Caki2 (cell line): ENCODE results near the gene FAM131B. TPM values are rescaled to one million over a fixed set of nuclear protein-coding genes. Genes with fewer than 3 reads are reported as not detected.
A peak's percentile ranks its signal among the peaks of the same experiment; 100 is the strongest.

Source experiments
- DNase-seq: peaks from one replicate; pipeline ENCODE4 v3.0.0-alpha.2; 2015; ENCODE audit warnings: low read depth
- in situ Hi-C: cut with HindIII; loops from 2 replicates; pipeline ENCODE4 v1.10.0; 2016; ENCODE audit warnings: low sequenced_read_pairs, low pct_unique_long_range_greater_than_20kb, mixed read lengths
- total RNA-seq: library from RNA; depleted of rRNA; stranded (reverse); fragments of >200 nt; shearing (Covaris generic); gene quantifications from 2 replicates; pipeline ENCODE4 v1.2.3, GENCODE V29; 2014; ENCODE audit warnings: low replicate concordance

The FAM131B gene
- total RNA-seq, 1 experiment from 2014 or later = 0.03 TPM

DNA sequence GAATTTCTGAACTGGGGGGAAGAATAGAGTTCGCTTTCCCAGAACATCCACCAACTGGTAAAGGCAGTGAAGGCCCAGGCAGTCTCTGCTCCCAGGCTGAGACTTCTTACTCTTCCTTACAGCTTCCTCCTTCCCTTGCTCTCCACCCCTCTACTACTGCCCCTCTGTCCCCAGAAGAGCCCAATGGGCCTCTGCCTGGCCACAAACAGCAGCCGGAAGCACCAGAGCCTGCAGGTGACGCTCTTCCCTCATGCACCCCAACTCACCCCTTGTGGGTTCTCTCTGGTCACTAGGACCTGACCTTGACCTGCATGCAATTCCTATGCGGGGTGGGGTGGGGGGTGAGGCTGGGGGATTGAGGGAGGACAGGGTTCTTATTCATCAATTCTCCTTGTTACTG, 16.5 kb downstream of the FAM131B start:
- in situ Hi-C loops = no loop called here
- DNase-seq = no peak

DNA sequence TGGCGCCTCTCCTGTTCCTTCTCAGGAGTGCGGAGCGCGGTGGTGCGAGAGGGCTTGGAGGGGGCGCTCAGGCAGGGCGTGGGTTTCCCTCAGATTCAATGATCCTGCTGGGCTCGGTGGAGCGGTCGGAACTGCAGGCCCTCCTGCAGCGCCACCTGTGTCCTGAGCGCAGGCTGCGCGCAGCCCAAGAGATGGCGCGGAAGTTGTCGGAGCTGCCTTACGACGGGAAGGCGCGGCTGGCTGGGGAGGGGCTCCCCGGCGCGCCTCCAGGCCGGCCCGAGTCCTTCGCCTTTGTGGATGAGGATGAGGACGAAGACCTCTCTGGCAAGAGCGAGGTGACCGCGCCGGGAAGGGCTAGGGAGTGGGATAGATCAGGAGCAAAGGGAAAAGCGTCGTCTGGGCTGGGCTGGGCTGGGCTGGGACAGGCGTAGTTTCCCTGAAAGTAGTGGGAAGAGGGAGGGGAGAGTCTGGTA, 17.0 kb downstream of the FAM131B start:
- in situ Hi-C loops = no loop called here
- no peak for DNase-seq

DNA sequence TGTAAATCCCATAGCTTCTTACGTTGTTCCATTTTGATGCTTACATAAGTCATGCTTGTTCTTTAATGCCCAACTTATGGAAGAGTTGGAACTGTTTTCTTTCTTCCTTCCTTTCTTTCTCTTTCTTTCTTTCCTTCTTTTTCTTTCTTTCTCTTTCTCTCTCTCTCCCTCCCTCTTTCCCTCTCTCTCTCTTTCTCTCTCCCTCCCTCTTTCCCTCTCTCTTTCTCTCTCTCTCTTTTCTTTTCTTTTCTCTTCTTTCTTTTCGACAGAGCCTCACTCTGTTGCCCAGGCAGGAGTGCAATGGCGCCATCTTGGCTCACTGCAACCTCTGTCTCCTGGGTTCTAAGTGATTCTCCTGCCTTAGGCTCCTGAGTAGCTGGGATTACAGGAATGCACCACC, 18.9 kb downstream of the FAM131B start:
- in situ Hi-C loops = no loop called here
- no peak for DNase-seq

DNA sequence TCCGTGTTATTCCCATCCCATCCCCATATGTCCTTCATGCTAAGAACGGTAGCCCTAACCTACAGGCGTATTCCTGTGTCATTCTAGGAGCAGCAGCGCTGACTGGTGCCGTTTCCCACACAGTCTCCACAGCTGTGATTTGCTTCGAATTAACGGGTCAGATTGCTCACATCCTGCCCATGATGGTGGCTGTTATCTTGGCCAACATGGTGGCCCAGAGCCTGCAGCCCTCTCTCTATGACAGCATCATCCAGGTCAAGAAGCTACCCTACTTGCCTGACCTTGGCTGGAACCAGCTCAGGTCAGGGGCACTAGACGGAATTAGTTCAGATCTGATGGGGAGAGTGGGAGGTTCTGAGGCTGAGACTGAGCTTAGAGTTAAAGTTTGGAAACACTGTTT, 20.7 kb downstream of the FAM131B start:
- DNase-seq = no peak
- in situ Hi-C loops = no loop called here

DNA sequence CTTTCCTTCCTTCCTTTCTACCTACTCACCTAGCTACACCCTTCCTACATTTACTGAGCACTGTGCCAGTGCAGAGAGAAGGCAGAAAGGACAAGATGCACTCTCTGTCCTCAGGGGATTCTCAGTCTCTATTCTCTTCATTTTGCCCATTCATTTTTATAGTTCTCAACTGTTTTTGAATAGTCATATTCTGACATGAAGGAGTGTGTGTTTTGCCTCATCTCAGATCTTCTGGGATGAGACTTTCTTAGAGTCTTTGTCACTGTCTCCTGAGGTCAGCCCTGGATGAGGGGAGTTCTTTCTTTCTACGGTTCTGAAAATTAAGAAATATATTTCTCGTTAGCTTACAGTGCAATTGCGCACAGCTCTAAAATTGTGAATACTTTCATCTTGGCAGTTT, 25.3 kb downstream of the FAM131B start:
- in situ Hi-C loops = no loop called here
- DNase-seq = no peak

DNA sequence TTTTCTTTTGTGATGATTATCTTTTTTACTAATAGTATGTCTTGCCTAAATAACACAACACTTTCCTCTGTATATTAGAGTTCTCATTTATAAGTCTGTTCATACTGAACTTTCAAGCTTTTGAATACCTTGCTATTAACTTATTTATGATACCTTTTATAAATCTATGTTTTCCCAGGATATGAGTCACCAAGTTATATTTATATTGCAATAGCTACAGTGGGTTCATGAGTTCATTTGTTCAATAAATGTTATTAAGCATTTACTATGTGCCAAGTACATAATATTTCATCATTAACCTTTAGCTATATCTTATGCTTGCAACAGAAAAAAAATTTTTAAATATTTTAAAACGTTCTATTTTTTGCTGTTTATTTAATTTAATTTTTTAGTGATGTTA, 28.3 kb downstream of the FAM131B start:
- in situ Hi-C loops = no loop called here
- DNase-seq = no peak

DNA sequence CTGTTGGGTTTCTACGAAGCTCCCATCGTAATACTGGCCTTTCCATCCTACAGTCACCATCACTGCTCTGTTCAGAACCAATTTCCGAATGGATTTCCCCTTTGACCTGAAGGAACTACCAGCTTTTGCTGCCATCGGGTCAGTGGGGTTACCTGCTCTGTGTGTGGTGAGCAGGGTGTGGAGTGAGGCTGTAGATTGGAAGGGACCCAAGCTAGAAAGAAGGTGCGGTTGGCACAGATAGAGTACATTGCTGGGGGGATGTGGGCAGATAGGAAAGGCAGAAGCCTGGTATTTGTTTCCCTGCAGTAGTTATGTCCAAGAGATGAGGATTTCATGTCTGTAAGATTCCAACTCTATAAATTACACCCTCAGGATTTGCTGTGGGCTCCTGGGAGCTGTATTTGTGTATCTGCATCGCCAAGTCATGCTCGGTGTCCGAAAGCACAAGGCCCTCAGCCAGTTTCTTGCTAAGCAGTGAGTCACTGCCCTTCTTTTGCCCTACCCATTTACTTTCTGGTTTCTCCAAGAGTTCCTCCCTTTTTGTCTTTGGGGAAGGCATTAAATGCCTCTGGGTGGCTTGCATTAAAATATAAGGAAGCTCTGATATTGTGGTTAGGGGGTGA, 31.2 kb downstream of the FAM131B start:
- in situ Hi-C loops = no loop called here
- DNase-seq = peak; percentile 17

DNA sequence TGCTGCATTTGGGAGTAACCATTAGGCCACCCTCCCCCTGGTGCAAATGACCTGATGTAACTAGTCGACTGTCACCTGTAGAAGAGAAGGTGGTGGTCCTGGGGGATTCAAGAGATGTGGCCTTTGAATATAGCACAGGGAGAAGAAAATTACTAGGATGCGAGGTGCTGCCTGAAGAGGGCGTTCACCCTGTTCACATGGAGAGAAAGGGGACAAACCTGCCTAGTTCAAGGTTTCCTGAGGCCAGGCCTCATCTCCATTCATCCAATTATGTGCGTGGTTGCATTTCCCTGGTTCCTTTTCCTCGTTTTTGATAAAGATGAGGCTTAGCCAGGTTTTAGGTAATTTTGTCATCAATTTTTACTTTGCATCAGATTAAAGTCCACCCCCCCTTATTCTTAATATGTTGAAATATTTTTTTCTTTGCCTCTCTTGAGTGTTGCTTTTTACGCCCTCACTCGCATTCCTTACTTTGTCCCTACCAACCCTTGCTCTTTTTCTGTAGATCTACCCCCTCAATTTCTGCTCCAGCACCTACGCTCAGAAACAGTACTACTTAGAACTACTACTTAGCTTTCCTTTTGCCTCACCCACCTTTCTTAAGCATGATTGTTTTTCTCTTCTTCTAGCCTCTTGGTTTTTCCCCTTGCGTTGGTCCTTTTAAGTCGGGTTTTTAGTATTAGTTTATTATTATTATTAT, 32.9 kb downstream of the FAM131B start:
- in situ Hi-C loops = no loop called here
- DNase-seq = no peak

DNA sequence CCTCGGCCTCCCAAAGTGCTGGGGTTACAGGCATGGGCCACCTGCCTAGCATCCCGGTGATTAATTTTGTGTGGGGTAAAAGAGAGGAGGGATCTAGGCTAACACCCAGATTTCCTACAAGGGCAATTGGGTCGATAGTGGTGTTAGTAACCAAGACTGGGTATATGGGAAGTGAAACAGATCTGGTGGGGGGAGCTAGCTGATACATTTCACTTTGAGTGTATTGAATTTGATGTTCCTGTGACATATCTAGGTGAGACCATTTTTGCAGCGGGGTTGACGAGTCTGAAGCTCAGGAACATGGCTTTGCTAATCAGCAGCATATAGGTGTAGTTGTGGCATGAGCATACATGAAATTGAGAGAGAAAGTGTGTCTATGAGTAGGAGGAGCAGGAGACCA, 34.6 kb downstream of the FAM131B start:
- in situ Hi-C loops = no loop called here
- no peak for DNase-seq

DNA sequence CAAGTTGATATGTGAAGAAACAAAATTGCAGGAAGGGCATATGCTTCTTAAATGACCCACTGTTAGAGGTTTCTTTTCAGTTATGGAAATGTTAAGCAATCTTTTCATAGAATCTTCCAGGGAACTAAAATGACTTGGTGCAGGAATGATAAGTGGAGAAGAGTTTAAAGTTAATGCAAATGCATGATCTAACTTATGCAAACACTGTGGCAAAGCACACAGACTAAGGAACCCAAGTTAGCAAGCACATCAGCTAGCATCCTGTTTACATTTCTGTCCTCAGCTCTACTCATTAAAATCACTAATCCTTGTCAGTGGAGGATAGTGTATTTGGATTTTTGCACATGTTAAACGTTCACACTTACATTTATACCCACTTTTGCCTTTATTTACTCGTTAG, 37.3 kb downstream of the FAM131B start:
- DNase-seq = no peak
- in situ Hi-C loops = no loop called here

DNA sequence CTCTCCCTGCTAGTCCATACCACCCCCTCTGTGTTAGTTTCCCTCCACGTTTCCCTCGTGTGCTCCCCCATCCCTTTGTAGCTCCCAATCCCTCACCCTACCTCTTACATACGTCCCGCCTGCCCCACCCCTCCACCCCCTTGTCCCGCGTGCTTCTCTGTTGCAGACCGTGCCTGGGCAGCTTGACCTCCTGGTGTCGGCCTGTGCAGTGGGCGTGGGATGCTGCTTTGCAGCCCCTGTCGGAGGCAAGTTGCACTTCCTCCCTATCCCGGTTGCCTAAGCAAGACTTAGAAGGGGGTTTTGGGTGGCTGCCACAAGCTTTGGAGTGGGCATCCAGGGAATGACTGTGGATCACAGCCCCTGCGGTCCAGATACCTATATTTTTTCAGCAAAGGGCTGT, 38.9 kb downstream of the FAM131B start:
- DNase-seq = no peak
- in situ Hi-C loops = no loop called here

DNA sequence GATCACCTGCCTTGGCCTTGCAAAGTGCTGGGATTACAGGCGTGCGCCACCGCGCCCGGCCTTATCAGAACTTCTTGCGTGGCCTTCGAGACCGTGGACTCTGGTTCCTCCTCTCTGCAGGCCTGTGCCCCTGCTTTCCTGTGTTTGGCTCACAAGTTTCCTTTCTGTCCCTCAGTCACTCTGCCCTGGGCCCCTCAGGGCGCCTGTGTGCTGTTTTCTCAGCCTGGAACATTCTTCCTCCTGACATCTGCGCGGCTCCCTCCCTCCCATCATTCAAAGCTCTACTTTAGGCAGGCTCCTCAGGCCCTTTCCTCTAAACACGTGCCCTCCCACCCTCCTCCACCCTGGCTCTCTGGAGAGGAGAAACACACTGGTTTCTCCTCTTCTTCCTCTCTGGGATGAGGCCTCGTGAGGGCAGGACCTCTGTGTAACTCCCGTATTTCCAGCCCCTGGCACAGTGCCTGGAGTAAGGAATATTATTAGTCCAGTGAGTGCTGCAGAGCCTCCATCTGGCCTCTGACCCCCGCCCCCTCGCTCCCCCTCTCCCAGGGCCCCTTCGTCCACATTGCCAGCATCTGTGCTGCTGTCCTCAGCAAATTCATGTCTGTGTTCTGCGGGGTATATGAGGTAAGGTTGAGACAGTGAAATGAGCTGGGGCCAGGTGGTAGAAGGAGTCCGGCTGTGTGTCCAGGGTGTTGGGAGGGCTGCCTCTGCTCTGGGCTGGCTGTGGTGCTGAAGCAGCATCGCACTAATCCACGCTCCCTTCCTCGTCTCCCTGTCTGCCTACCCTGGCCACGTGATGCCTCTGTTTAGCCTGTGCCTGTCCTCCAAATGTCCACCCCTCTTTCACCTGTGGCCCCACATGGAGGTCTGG, 39.5 kb downstream of the FAM131B start:
- no peak for DNase-seq
- in situ Hi-C loops = no loop called here

DNA sequence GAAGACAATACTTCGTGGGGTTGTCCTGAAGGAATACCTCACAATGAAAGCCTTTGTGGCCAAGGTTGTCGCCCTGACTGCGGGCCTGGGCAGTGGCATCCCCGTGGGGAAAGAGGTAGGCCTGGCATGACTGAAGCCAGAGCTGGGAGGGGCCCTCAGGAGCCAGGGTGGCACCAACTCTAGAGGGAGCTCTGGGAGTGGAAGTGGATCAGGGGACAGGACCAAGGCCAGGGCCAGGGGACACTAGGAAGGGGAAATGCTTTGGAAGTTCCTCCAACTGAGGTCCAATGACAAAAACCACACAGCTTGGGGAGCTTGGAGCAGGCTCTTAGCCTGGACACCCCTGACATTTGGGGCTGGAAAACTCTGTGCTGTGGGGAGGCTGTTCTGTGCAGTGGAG, 40.8 kb downstream of the FAM131B start:
- DNase-seq = no peak
- in situ Hi-C loops = no loop called here

DNA sequence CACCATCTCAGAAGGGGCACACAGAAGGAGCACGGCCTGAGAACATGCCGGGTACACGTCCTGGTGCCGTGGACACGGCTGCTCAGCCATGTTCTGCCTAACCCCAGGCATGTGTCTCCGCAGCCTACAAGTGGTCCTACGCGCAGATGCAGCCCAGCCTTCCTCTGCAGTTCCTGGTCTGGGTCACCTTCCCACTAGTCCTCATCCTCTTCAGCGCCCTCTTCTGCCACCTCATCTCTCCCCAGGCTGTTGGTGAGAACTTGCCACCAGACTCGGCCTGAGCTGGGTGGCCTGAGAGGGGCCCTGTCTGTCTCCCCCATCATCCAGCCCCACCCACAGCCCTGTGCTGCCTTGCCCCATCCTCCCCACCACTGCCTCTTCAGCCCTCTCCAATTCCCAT, 41.3 kb downstream of the FAM131B start:
- no peak for DNase-seq
- in situ Hi-C loops = no loop called here

DNA sequence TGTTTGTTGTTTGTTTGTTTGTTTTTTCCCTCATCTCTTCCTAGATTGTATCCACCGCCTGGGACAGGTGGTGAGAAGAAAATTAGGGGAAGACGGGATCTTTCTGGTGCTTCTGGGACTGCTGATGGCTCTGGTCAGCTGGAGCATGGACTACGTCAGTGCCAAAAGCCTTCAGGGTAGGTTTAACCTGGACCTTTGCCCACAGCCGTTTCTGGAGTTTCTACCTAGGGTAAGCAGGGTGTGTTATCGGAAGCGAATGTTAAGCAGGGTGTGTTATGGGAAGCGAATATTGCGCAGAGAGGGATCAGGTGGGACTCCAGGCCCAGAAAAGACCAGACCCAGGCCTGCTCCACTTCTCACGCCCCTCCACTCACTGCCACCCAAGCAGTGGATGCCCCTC, 41.9 kb downstream of the FAM131B start:
- DNase-seq = no peak
- in situ Hi-C loops = no loop called here

DNA sequence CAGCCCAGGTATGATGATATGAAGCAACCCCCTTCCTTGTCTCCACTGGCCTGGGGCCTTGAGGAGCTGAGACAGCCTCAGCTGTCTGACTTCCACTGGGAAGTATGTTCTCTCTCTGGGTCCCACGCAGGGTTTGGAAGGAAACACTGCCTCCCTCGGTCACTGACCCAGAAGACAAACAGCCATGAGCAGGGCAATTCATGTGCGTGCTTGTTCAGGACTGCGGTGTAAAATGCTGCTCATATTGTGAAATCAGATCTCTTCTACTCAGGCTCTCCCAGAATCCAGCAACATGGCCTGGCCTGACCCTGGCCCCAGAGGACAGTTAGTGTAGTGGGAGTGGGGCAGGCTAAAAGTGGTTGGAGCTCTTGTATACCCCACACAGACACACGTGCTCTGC, 43.9 kb downstream of the FAM131B start:
- in situ Hi-C loops = no loop called here
- DNase-seq = no peak

DNA sequence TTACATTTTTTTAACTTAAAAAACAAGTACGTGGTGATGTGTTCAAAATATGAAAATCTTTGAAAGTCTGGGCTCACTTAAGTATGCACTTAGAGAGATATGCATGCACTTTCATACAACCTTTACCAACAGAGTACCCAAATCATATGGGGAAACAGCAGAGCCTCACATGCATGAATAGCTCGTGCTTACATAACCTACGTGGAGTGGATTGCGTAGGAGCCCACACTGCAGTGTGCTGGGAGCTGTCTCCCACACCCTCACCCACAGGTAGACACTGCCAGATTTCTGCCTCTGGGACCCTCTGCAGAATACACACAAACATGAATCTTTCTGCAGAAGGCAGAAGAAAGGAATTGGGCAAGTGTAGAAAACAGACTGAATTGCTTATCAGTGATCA, 46.0 kb downstream of the FAM131B start:
- no peak for DNase-seq
- in situ Hi-C loops = no loop called here

DNA sequence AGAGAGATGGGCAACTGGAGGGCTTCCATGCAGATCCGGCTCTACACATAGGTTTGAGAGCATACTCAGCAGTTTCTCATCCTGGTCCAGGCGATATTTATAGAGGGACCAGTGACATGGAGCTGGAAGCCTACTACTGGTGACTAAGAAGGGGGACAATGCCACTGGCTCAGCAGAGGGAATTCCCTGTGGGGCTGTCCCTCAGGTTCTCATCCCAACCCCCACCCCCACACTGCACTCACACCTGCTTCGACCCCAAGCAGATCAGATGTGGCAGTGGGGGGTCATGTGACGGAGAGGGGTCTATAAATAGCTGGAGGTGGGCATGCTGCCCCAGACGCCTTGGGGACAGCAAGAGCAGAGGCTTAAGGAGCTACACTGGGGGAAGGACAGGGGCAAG, 46.7 kb downstream of the FAM131B start, which contains the start of gene CLCN1:
CLCN1 (plus strand) TSS at position 336 of the 400 bp plus-strand sequence. CDS start 102 bp downstream, outside the sequence.
- DNase-seq = no peak
- in situ Hi-C loops = no loop called here

DNA sequence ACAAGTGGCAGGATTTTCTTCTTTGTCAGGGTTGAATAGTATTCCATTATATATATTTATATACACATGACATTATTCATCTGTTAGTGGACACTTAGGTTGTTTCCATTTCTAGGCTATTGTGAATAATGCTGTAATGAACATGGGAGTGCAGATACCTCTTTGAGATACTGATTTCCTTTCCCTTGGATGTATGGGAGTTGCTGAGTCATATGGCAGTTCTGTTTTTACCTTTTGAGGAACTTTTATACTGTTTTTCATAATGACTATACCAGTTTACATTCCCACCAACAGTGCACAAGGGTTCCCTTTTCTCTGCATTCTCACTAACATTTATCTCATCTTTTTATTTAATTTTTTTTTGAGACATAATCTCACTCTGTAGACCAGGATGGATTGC, 48.4 kb downstream of the FAM131B start:
- in situ Hi-C loops = no loop called here
- DNase-seq = no peak
